ENCODE measurements around the gene C5orf46.

DNA sequence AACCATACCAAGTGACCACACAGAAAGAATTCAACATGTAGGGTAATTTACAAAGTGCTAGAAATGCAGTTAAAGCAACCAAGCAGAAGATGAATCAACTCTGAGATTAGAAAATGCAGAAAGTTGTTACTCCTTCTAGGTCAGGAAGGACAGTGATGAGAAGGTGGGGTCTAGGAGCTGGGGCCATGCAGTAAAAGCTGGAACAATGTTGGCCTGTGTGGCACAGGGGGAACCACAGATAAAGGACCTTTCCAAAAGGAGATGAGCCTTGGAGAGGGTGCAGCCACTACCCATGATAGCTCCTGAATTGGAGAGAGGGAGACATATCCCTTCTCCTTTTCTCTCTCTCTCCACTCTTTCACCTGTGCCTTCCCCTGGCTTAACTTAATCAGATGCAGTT is 30.2 kb downstream of the C5orf46 start:
- TF ChIP-seq, protein P1, sequence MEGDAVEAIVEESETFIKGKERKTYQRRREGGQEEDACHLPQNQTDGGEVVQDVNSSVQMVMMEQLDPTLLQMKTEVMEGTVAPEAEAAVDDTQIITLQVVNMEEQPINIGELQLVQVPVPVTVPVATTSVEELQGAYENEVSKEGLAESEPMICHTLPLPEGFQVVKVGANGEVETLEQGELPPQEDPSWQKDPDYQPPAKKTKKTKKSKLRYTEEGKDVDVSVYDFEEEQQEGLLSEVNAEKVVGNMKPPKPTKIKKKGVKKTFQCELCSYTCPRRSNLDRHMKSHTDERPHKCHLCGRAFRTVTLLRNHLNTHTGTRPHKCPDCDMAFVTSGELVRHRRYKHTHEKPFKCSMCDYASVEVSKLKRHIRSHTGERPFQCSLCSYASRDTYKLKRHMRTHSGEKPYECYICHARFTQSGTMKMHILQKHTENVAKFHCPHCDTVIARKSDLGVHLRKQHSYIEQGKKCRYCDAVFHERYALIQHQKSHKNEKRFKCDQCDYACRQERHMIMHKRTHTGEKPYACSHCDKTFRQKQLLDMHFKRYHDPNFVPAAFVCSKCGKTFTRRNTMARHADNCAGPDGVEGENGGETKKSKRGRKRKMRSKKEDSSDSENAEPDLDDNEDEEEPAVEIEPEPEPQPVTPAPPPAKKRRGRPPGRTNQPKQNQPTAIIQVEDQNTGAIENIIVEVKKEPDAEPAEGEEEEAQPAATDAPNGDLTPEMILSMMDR (IDR thresholded peaks at IDR 0.05; ENCODE audit: insufficient read depth, low read depth, low read length), result no peak
- no peak for TF ChIP-seq EZH2 (IDR thresholded peaks at IDR 0.05; ENCODE audit: insufficient read depth, low read length)
